ENCODE data around the gene NOP9.
A peak's percentile ranks its signal among the peaks of the same experiment; 100 is the strongest.

Gene NOP9

GRCh38 chr14:24264298-24264697 lies 35.4 kb upstream of the NOP9 start:
- DNase-seq = no peak

GRCh38 chr14:24266344-24267244 lies 33.1 kb upstream of the NOP9 start:
- no peak for DNase-seq

- no peak for DNase-seq
These were observed 32.1 kb upstream of the NOP9 start for GRCh38 chr14:24267516-24267915.

- DNase-seq = no peak
These were observed 31.4 kb upstream of the NOP9 start for GRCh38 chr14:24268225-24268624.

- no peak for DNase-seq
These were observed 30.3 kb upstream of the NOP9 start for GRCh38 chr14:24269368-24269767.

- no peak for DNase-seq
These were observed 29.6 kb upstream of the NOP9 start for GRCh38 chr14:24269910-24270536.

- no peak for DNase-seq
These were observed 29.0 kb upstream of the NOP9 start for GRCh38 chr14:24270537-24271133.

- peak; percentile 92 for DNase-seq
These were observed 28.4 kb upstream of the NOP9 start, which contains the start of gene RABGGTA for GRCh38 chr14:24271134-24271833. RABGGTA (minus strand) TSS chr14:24271597; CDS start chr14:24271115, 482 bp downstream.

GRCh38 chr14:24271834-24272263 lies 27.8 kb upstream of the NOP9 start:
- no peak for DNase-seq

GRCh38 chr14:24272467-24272866 lies 27.2 kb upstream of the NOP9 start:
- no peak for DNase-seq

GRCh38 chr14:24273422-24273998 lies 26.1 kb upstream of the NOP9 start:
- no peak for DNase-seq

- DNase-seq = peak; percentile 91
These were observed 25.5 kb upstream of the NOP9 start for GRCh38 chr14:24274101-24274543.

GRCh38 chr14:24277071-24277470 lies 22.6 kb upstream of the NOP9 start:
- DNase-seq = no peak

GRCh38 chr14:24277606-24278321 lies 21.9 kb upstream of the NOP9 start:
- DNase-seq = no peak

GRCh38 chr14:24278424-24278823 lies 21.2 kb upstream of the NOP9 start:
- no peak for DNase-seq

- peak; percentile 71 for DNase-seq
These were observed 20.1 kb upstream of the NOP9 start for GRCh38 chr14:24279301-24280186.

GRCh38 chr14:24280797-24281460 lies 18.7 kb upstream of the NOP9 start:
- no peak for DNase-seq

- DNase-seq = no peak
These were observed 18.0 kb upstream of the NOP9 start for GRCh38 chr14:24281636-24282035.

- no peak for DNase-seq
These were observed 16.9 kb upstream of the NOP9 start for GRCh38 chr14:24282736-24283135.

- no peak for DNase-seq
These were observed 15.7 kb upstream of the NOP9 start for GRCh38 chr14:24283796-24284460.
